Caki2 (cell line): ENCODE measurements around the gene MAPK8. TPM values are rescaled to one million over a fixed set of nuclear protein-coding genes. Genes with fewer than 3 reads are reported as not detected.
A peak's percentile ranks its signal among the peaks of the same experiment; 100 is the strongest.
"Not testable (repeated sequence)": the region's sequence is repeated elsewhere in the genome, so short reads cannot be mapped to it uniquely, and the experiment has no call there.

ENCODE experiments used
- DNase-seq: peaks from one replicate; pipeline ENCODE4 v3.0.0-alpha.2; 2015; ENCODE audit warnings: low read depth
- in situ Hi-C: cut with HindIII; loops from 2 replicates; pipeline ENCODE4 v1.10.0; 2016; ENCODE audit warnings: low sequenced_read_pairs, low pct_unique_long_range_greater_than_20kb, mixed read lengths
- total RNA-seq: library from RNA; depleted of rRNA; stranded (reverse); fragments of >200 nt; shearing (Covaris generic); gene quantifications from 2 replicates; pipeline ENCODE4 v1.2.3, GENCODE V29; 2014; ENCODE audit warnings: low replicate concordance

MAPK8 gene
- total RNA-seq, 1 experiment from 2014 or later: 93.7 TPM

- in situ Hi-C loops: no loop called here
- no peak for DNase-seq
Observed at GRCh38 chr10:48399551-48399950, 93.1 kb downstream of the MAPK8 start.

DNA sequence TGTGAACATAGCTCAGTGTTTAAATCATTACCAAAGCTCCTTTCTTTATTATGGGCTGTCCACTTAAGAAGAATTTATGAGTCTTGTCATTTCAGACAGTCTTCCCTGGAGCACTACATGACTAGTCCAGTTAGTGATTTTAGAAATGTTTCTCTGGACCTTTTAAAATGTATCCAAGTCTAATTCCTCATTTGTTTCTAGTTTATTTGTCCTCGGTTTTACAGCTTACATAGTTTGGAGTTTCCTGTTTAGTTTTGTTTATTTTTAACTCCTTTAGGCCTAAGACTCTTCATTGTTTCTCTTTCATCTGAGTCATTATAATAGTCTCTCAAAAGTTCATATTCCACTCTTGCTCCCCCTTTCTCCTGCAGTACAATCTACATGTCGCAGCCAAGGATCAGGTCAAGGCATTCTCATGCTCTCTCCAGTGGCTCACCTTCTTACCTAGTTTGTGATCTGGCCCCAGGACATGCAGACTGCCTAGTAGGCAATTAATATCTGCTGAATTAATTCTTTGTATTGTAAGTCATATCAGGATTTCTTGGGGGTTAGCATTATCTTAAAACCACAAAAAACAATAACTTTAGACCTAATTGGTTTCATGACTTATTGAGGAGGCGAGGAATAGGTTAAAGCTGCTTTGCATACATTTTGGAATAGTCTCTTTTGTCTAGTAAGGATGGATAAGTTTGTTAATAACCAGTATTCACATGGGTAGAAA lies 93.8 kb downstream of the MAPK8 start:
- in situ Hi-C loops: no loop called here

DNA sequence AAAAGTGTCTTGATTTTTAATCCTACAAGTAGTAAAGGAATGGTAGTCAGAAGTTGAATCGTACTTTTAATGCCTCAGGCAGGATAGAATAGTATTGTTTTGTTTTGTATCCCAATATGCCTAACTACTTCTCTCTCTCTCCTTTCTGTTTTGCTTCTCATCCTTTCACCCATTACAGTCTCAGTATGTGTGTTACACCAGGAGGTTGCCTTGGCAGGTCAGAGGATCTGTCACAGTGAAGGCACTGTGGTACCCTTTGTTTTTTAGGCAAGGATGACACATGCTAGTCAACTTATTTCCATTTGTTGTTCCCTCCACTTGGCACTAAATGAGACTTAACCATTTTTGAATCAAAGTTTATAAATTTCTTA lies 94.4 kb downstream of the MAPK8 start:
- no peak for DNase-seq
- in situ Hi-C loops: no loop called here

More for the DNA sequence above, 93.8 kb downstream of the MAPK8 start:
- DNase-seq: no peak

GRCh38 chr10:48404646-48405045 lies 98.2 kb downstream of the MAPK8 start:
- DNase-seq: no peak
- in situ Hi-C loops: no loop called here

- peak; percentile 87 for DNase-seq
- in situ Hi-C loops: no loop called here
Observed at GRCh38 chr10:48406204-48406603, 99.7 kb downstream of the MAPK8 start.

DNA sequence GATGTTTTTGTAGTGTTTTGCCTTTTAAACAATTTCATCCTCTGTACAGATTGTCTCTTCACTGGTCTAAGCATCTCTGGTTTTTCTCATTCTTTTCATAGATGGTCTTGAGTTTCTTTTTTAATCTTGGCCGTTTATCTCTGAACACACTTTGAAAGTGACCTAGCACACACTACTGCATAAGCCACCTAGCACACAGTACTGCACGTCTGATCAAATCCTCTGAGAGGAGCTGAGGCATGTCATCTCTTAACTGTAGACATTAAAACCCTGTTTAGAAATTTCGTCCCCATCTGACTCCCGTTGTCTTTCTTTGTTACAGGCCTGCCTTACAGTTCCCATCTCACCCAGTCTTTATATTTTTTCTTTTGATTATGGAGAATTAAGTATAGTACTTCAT lies 100.2 kb downstream of the MAPK8 start:
- in situ Hi-C loops: no loop called here
- DNase-seq: no peak

GRCh38 chr10:48410503-48410902 lies 104.0 kb downstream of the MAPK8 start:
- DNase-seq: no peak
- in situ Hi-C loops: no loop called here

GRCh38 chr10:48411510-48411909 lies 105.0 kb downstream of the MAPK8 start:
- DNase-seq: no peak
- in situ Hi-C loops: no loop called here

- DNase-seq: no peak
- in situ Hi-C loops: no loop called here
Observed at GRCh38 chr10:48412081-48412480, 105.6 kb downstream of the MAPK8 start.

- in situ Hi-C loops: no loop called here
- no peak for DNase-seq
Observed at GRCh38 chr10:48412933-48413332, 106.5 kb downstream of the MAPK8 start.

DNA sequence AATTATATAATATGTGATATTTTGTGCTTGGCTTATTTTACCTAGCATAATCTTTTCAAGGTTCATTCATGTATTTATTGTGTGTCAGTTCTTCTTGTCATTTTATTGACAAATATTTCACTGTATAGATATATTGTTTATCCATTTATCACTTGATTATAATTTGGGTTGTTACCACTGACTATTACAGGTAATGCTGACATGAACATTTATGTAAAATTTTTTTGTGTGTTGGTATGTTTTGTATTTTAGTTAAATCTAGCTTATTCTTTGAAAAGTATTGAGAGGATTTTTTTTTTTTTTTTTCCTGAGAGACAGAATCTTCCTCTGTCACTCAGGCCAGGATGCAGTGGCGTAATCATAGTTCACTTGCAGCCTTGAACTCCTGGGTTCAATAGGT lies 107.7 kb downstream of the MAPK8 start:
- no peak for DNase-seq
- in situ Hi-C loops: no loop called here

DNA sequence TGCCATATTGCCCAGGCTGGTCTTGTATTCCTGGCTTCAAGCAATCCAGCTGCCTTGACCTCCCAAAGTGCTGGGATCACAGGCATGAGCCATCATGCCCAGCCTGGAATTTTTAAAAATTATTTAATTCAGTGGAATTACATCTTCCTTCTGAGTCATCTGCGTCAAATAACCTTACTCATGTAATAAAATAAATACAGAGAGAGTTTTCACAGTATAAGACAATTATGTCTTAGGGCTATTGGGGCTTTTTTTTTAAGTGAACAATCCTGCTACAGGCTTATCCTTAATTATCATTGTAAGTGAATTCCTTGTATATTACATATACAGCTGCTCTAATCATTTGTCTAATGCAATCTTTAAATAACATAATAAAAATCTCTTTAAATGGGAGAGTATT lies 108.3 kb downstream of the MAPK8 start:
- in situ Hi-C loops: no loop called here

GRCh38 chr10:48416584-48417232 lies 110.2 kb downstream of the MAPK8 start:
- in situ Hi-C loops: no loop called here
- no peak for DNase-seq

More for the DNA sequence above, 108.3 kb downstream of the MAPK8 start:
- DNase-seq: no peak

- DNase-seq: no peak
- in situ Hi-C loops: no loop called here
Observed at GRCh38 chr10:48417374-48417773, 110.9 kb downstream of the MAPK8 start.

DNA sequence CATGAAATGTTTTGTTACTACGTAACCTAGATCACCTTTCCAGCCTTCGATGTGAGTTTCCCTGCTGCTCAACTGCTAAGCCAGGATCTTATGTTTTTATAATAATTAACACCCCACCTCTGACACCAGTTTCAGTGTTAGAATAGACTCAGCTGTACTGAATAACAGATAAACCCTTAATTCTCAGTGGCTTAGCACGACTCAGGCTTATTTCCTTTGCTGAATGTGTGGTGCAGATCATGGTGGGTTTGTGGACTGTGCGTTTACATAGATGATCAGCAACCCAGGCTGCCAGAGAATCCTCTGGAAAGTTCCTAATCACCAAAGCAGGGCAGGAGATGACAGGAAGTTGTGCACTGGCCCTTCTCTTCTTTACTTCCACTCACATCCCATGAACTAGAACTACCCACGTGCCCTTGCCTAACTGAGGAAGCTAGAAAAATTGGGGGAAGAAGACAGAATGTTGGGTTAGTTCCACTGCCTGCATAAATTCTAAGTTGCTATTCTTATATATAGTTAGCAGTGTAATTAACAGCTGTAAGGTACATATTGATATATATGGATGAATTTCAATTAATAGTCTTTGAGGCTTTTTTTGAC lies 111.8 kb downstream of the MAPK8 start:
- in situ Hi-C loops: no loop called here
- no peak for DNase-seq

- in situ Hi-C loops: no loop called here
- DNase-seq: no peak
Observed at GRCh38 chr10:48419714-48420113, 113.2 kb downstream of the MAPK8 start.

- DNase-seq, in situ Hi-C loops: not testable (repeated sequence)
Observed at GRCh38 chr10:48421862-48422261, 115.4 kb downstream of the MAPK8 start.

DNA sequence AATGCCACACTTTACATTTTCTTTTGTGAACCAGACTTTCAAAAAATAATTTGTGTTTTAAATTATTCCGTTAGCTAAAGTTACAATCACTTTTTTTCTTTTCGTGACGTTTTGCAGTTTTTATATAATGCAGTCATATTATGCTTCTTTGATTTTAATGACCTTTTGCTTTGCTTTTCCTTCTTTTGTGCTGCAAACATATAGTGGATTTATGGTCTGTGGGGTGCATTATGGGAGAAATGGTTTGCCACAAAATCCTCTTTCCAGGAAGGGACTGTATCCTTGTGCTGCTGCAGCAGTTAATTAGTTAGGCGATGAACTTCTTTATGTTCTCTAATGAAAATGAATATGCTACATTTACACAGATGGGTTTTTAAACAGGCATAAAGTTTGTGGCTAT lies 117.4 kb downstream of the MAPK8 start:
- in situ Hi-C loops: no loop called here
- no peak for DNase-seq

GRCh38 chr10:48428896-48429295 lies 122.4 kb downstream of the MAPK8 start:
- in situ Hi-C loops: no loop called here
- DNase-seq: no peak

GRCh38 chr10:48429309-48429708 lies 122.8 kb downstream of the MAPK8 start:
- no peak for DNase-seq
- in situ Hi-C loops: no loop called here
